GM18873 (cell line): ENCODE results near the gene MCTS1.
"Not testable (repeated sequence)": the region's sequence is repeated elsewhere in the genome, so short reads cannot be mapped to it uniquely, and the experiment has no call there.

Source experiments
- ATAC-seq: cut with Tn5 transposase; IDR thresholded peaks from one replicate; pipeline ENCODE4 v1.9.1; 2021; ENCODE audit warnings: mild to moderate bottlenecking, moderate library complexity, moderate number of reproducible peaks; ENCODE audit not compliant: unreplicated experiment, low FRiP score

The MCTS1 gene

GRCh38 chrX:120625371-120625770 is 21.5 kb downstream of the MCTS1 start:
- ATAC-seq = no peak

- ATAC-seq = peak; percentile 92
Measured at GRCh38 chrX:120629667-120630537, 26.0 kb downstream of the MCTS1 start, which contains the start of gene C1GALT1C1. TSS of gene C1GALT1C1 (minus strand) at chrX:120630054. CDS start at chrX:120627166, 2,888 bp downstream.

- ATAC-seq = no peak
Measured at GRCh38 chrX:120638619-120639018, 34.7 kb downstream of the MCTS1 start.

- no peak for ATAC-seq
Measured at GRCh38 chrX:120642871-120643270, 39.0 kb downstream of the MCTS1 start.

- ATAC-seq = no peak
Measured at GRCh38 chrX:120647127-120647526, 43.2 kb downstream of the MCTS1 start.

GRCh38 chrX:120652256-120652655 is 48.4 kb downstream of the MCTS1 start:
- ATAC-seq = not testable (repeated sequence)

GRCh38 chrX:120653000-120653399 is 49.1 kb downstream of the MCTS1 start:
- no peak for ATAC-seq

- no peak for ATAC-seq
Measured at GRCh38 chrX:120660637-120661036, 56.7 kb downstream of the MCTS1 start.
